SK-N-SH treated with all-trans-retinoic acid at 6 μM for 48 hours (cell line): ENCODE results near the gene CEP131.

Experiments
- ARNTL ChIP-seq: fragments of 450-650 bp; formaldehyde crosslinking; IDR thresholded peaks from 2 replicates; pipeline ENCODE4 v1.5.0; 2020; ENCODE audit warnings: low read depth, mild to moderate bottlenecking, moderate library complexity, borderline replicate concordance
- BACH2 ChIP-seq: fragments of 250-450 bp; sonication (Bioruptor Pico); IDR thresholded peaks from 2 replicates; pipeline ENCODE4 v1.9.0; 2021; ENCODE audit warnings: mild to moderate bottlenecking, borderline replicate concordance
- GLIS3 ChIP-seq: fragments of 250-450 bp; sonication (Bioruptor Pico); IDR thresholded peaks from 2 replicates; pipeline ENCODE4 v1.5.0; 2020; ENCODE audit warnings: mild to moderate bottlenecking, moderate library complexity
- TCF4 ChIP-seq: fragments of 250-450 bp; sonication (Bioruptor Pico); IDR thresholded peaks from 2 replicates; pipeline ENCODE4 v1.8.0; 2021; ENCODE audit warnings: mild to moderate bottlenecking, moderate library complexity, borderline replicate concordance
- ZNF8 ChIP-seq: fragments of 450-650 bp; formaldehyde crosslinking; IDR thresholded peaks from 2 replicates; pipeline ENCODE4 v1.5.0; 2020; ENCODE audit warnings: mild to moderate bottlenecking, moderate library complexity
- TF ChIP-seq, protein P1 (sequence below): fragments of 250-450 bp; sonication (Bioruptor Pico); IDR thresholded peaks from 2 replicates; pipeline ENCODE4 v1.8.0; 2020; ENCODE audit warnings: mild to moderate bottlenecking, moderate library complexity, borderline replicate concordance

DNA sequence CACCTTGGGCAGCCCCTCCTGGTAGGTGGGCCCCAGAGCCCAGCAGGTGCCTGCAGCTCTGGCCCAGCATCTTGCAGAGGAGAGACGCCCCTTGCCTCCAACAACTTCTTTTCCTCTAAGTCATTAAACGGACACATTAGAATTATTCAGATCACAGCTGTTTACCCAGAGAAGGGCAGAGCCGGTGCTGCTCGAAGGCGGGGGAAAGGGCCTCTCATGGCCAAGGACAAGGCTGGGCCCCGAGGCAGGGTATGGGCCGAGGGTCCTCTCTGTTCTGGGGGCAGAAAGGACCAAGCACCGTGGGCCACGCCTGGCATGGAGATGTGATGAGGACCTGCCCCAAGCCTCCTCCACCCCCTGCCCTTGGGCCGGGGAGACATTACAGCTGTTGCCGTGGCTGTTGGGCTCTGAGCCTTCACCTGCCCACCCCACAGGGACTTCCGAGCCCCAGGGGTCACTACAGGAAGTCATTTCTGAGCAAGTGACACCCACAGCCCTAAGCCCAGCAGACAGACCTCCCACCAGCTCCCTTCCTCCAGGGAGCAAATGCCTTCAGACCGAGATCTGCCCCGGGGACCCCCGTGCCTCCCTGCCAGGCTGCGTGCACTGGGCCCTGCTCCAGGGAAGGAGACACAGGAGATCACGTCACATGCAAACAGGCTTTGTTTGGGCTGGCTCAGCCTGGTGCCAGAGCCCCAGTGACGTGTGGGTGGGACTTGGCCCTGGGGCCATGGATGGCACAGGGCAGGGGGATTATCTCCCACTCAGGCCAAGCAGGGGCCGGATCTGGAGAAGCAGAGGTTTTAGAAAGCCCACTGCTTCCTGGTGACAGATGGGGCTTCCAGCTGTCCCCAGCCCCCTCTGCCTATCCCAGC is 58.2 kb downstream of the CEP131 start:
- no peak for TF ChIP-seq ZNF8 (CRISPR knock-in tag)
- TF ChIP-seq, protein P1, sequence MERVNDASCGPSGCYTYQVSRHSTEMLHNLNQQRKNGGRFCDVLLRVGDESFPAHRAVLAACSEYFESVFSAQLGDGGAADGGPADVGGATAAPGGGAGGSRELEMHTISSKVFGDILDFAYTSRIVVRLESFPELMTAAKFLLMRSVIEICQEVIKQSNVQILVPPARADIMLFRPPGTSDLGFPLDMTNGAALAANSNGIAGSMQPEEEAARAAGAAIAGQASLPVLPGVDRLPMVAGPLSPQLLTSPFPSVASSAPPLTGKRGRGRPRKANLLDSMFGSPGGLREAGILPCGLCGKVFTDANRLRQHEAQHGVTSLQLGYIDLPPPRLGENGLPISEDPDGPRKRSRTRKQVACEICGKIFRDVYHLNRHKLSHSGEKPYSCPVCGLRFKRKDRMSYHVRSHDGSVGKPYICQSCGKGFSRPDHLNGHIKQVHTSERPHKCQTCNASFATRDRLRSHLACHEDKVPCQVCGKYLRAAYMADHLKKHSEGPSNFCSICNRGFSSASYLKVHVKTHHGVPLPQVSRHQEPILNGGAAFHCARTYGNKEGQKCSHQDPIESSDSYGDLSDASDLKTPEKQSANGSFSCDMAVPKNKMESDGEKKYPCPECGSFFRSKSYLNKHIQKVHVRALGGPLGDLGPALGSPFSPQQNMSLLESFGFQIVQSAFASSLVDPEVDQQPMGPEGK (CRISPR knock-in tag) = no peak
- no peak for TF ChIP-seq ARNTL (CRISPR knock-in tag)
- no peak for TF ChIP-seq BACH2 (CRISPR knock-in tag)
- no peak for TF ChIP-seq GLIS3 (CRISPR knock-in tag)
- TF ChIP-seq TCF4 (CRISPR knock-in tag) = no peak
